Measurements from ENCODE around the gene IGSF9. TPM values are rescaled to one million over a fixed set of nuclear protein-coding genes. Genes with fewer than 3 reads are reported as not detected.

IGSF9 gene
- total and polyA plus RNA-seq, 2 of the 13 experiments (the other 11 are each of a cell fraction or from before 2014, with no cell fraction given), result 0.03 TPM; not detected in 1

DNA sequence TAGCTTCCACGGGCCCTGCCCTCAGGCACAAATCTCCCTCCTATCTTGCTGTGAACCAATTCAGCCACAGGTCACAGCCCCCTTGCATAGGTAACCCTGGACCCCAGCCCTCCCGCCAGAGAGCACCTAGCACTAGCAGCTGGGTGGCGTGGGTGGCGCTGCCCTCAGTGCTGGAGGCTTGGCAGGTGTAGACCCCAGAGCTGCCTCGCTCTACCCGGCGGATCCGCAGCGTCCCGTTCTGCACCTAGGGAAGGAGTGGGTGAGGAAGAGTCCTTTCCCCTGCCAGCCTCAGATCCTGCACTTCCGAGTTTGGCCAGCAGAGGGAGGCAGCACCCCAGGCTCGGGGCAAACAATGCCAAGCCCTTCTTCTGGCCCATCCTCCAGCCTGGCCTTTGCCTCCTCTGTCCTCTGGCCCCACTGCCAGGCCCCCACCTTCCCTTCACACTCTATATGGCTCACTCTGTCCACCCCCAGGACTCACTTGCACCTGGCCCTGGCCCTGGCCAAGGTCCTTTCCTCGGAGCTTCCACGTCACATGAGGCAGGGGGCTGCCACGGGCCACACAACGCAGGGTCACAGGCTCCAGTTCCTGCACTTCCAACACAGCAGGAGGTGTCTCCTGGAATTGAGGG is 9.0 kb downstream of the IGSF9 start (continued):
- TF ChIP-seq, protein P1, sequence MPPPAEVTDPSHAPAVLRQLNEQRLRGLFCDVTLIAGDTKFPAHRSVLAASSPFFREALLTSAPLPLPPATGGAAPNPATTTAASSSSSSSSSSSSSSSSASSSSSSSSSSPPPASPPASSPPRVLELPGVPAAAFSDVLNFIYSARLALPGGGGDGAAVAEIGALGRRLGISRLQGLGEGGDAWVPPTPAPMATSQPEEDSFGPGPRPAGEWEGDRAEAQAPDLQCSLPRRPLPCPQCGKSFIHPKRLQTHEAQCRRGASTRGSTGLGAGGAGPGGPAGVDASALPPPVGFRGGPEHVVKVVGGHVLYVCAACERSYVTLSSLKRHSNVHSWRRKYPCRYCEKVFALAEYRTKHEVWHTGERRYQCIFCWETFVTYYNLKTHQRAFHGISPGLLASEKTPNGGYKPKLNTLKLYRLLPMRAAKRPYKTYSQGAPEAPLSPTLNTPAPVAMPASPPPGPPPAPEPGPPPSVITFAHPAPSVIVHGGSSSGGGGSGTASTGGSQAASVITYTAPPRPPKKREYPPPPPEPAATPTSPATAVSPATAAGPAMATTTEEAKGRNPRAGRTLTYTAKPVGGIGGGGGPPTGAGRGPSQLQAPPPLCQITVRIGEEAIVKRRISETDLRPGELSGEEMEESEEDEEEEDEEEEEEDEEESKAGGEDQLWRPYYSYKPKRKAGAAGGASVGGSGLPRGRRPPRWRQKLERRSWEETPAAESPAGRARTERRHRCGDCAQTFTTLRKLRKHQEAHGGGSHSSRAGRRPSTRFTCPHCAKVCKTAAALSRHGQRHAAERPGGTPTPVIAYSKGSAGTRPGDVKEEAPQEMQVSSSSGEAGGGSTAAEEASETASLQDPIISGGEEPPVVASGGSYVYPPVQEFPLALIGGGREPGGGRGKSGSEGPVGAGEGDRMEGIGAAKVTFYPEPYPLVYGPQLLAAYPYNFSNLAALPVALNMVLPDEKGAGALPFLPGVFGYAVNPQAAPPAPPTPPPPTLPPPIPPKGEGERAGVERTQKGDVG (CRISPR knock-in tag; IDR thresholded peaks at IDR 0.05; ENCODE audit: borderline replicate concordance), result no peak
- TF ChIP-seq SMC3 (IDR thresholded peaks at IDR 0.05; ENCODE audit: low read length), result peak; percentile 87
- TF ChIP-seq TBP (CRISPR knock-in tag; IDR thresholded peaks at IDR 0.05), result no peak
- no peak for TF ChIP-seq ZSCAN12 (CRISPR knock-in tag; IDR thresholded peaks at IDR 0.05)
- no peak for TF ChIP-seq ZNF644 (CRISPR knock-in tag; IDR thresholded peaks at IDR 0.05; ENCODE audit: low read depth)
- TF ChIP-seq HOXA7 (CRISPR knock-in tag; IDR thresholded peaks at IDR 0.05), result no peak
- no peak for TF ChIP-seq ZMYM3 (CRISPR knock-in tag; IDR thresholded peaks at IDR 0.05)
- peak; percentile 64; the same call in 1 of the 2 replicates for TF ChIP-seq NRL (CRISPR knock-in tag; IDR thresholded peaks at IDR 0.05; ENCODE audit: borderline replicate concordance)

DNA sequence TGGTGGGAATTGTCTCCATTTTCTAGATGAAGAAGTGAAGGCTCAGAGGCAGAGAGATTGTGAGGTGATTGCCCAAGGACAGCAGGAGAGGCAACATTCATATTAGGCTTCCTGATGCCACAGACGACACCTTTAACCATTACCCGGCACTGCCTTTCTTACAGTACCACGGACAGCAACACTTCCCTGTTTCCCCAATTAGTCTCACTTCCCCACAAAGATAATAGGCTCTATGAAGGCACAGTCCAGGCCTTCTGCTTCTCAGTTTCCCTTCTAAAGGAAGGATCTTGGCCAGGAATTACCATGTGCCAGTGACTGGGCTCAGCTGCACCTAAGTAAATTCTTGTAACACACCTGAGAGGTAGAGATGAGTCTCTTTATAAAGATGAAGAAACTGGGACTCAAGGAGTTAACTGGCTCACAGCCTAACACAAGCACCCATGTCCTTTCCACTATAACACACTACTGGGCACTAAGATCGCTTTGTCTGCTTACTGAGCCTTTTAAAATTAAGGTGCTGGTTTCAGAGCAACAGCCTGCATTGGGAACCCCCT is 9.6 kb downstream of the IGSF9 start:
- CTCF ChIA-PET (ENCODE audit: low intra/inter-chr PET ratio, low total read pairs), result interaction anchor here (1.2 to 2.4 kb wide), 3 partner anchors 44 to 143 kb away, joined by 3 to 57 read pairs (median 6); no protein-coding TSS in a partner anchor
- Histone ChIP-seq H3K27me3 (ENCODE audit: control insufficient read depth in 1 of 2, insufficient read depth in 2 of 2, low read length in 2 of 2) (peaks cover 11 to 45% of the 10 kb centered on the region in 2 experiments; a peak in 4 of 5 replicates), H3K9me3 (ENCODE audit: low read length) (no peaks in the 10 kb centered on the region), H3K27ac (ENCODE audit: extremely low read length, insufficient read depth, low read length) (no peak overlapping the region), H2AFZ (ENCODE audit: low read length) (no peak overlapping the region), H3K9ac (ENCODE audit: insufficient read depth, low read depth, low read length) (no peak overlapping the region), H3K4me2 (ENCODE audit: low read depth, low read length) (no peak overlapping the region), H4K20me1 (ENCODE audit: insufficient read depth, low read length) (no peaks in the 10 kb centered on the region), H3K4me1 (ENCODE audit: insufficient read depth, low read length) (peaks cover 13% of the 10 kb centered on the region), H3K79me2 (ENCODE audit: insufficient read depth, low read length) (no peaks in the 10 kb centered on the region), H3K36me3 (replicated peaks in 1 of 2; ENCODE audit: control insufficient read depth in 1 of 2, insufficient read depth in 2 of 2, low read length in 2 of 2) (no peaks in the 10 kb centered on the region), H3K4me3 (replicated peaks in 1 of 3; ENCODE audit: insufficient read depth in 1 of 3, low read depth in 2 of 3, low read length in 3 of 3) (no peak overlapping the region)
- POLR2A ChIA-PET, result no interaction called here
- FAIRE-seq (no peak), DNase-seq (ENCODE audit: low spot score) (no peak), ATAC-seq (no peak)
- no TSS peak for BruUV-seq (replicated peaks)
- in situ Hi-C loops (cut with HindIII; ENCODE audit: extremely low pct_ligation_motif_present, low pct_unique_long_range_greater_than_20kb) (loop anchor here (5.0 kb wide), 2 partner anchors 72 to 147 kb away; partner anchors contain the start of gene KCNJ9), intact Hi-C loops (cut with micrococcal nuclease; ENCODE audit: unreplicated experiment) (loop anchor here (1.0 to 5.0 kb wide), 3 partner anchors 72 to 142 kb away; no protein-coding TSS in a partner anchor)
- 43% methylated on average over 4 of the region's 4 CpGs for WGBS (ENCODE audit: low lambda C conversion rate)
- TF ChIP-seq, protein P2, sequence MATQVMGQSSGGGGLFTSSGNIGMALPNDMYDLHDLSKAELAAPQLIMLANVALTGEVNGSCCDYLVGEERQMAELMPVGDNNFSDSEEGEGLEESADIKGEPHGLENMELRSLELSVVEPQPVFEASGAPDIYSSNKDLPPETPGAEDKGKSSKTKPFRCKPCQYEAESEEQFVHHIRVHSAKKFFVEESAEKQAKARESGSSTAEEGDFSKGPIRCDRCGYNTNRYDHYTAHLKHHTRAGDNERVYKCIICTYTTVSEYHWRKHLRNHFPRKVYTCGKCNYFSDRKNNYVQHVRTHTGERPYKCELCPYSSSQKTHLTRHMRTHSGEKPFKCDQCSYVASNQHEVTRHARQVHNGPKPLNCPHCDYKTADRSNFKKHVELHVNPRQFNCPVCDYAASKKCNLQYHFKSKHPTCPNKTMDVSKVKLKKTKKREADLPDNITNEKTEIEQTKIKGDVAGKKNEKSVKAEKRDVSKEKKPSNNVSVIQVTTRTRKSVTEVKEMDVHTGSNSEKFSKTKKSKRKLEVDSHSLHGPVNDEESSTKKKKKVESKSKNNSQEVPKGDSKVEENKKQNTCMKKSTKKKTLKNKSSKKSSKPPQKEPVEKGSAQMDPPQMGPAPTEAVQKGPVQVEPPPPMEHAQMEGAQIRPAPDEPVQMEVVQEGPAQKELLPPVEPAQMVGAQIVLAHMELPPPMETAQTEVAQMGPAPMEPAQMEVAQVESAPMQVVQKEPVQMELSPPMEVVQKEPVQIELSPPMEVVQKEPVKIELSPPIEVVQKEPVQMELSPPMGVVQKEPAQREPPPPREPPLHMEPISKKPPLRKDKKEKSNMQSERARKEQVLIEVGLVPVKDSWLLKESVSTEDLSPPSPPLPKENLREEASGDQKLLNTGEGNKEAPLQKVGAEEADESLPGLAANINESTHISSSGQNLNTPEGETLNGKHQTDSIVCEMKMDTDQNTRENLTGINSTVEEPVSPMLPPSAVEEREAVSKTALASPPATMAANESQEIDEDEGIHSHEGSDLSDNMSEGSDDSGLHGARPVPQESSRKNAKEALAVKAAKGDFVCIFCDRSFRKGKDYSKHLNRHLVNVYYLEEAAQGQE (IDR thresholded peaks at IDR 0.05; ENCODE audit: borderline replicate concordance in 1 of 2, low read depth in 1 of 2, low read length in 2 of 2), result peak; percentile 18 to 86
- TF ChIP-seq ZNF234 (CRISPR knock-in tag; conservative IDR thresholded peaks at IDR 0.05), result no peak
- TF ChIP-seq, protein P3, sequence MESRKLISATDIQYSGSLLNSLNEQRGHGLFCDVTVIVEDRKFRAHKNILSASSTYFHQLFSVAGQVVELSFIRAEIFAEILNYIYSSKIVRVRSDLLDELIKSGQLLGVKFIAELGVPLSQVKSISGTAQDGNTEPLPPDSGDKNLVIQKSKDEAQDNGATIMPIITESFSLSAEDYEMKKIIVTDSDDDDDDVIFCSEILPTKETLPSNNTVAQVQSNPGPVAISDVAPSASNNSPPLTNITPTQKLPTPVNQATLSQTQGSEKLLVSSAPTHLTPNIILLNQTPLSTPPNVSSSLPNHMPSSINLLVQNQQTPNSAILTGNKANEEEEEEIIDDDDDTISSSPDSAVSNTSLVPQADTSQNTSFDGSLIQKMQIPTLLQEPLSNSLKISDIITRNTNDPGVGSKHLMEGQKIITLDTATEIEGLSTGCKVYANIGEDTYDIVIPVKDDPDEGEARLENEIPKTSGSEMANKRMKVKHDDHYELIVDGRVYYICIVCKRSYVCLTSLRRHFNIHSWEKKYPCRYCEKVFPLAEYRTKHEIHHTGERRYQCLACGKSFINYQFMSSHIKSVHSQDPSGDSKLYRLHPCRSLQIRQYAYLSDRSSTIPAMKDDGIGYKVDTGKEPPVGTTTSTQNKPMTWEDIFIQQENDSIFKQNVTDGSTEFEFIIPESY (CRISPR knock-in tag; IDR thresholded peaks at IDR 0.05), result no peak
- TF ChIP-seq CHD4 (IDR thresholded peaks at IDR 0.05; ENCODE audit: borderline replicate concordance, low read length), result no peak
- no peak for TF ChIP-seq ZNF572 (CRISPR knock-in tag; IDR thresholded peaks at IDR 0.05)
